Fibroblast of skin of abdomen (primary cell): ENCODE data around the gene ECE2. TPM values are rescaled to one million over a fixed set of nuclear protein-coding genes. Genes with fewer than 3 reads are reported as not detected.

ENCODE experiments used
- DNase-seq: peaks from one replicate; pipeline ENCODE4 v3.0.0-alpha.2; 2013
- polyA plus RNA-seq, 2 experiments: library from polyadenylated mRNA; unstranded; fragments of 120-200 nt; gene quantifications; one replicate each; pipeline ENCODE4 v1.2.1, GENCODE V29; 2013; ENCODE audit not compliant: insufficient read length in 2 of 2

The ECE2 gene
- not detected for polyA plus RNA-seq (2013, experiment 1 of 2; ENCODE audit: insufficient read length)
- polyA plus RNA-seq (2013, experiment 2 of 2; ENCODE audit: insufficient read length), result not detected

GRCh38 chr3:184275961-184276910 lies at the start of gene ECE2:
Gene ECE2 (plus strand): TSS chr3:184276022. CDS start chr3:184276154, 132 bp downstream.
- no peak for DNase-seq

- DNase-seq, result no peak
Observed at GRCh38 chr3:184227481-184227935, 48.3 kb upstream of the ECE2 start.

- DNase-seq, result no peak
Observed at GRCh38 chr3:184228376-184229137, 47.3 kb upstream of the ECE2 start.

- peak; percentile 22 for DNase-seq
Observed at GRCh38 chr3:184229394-184230080, 46.3 kb upstream of the ECE2 start, which contains the start of gene VWA5B2. Gene VWA5B2 (plus strand): TSS chr3:184229585. CDS start chr3:184230529, 944 bp downstream.

GRCh38 chr3:184230081-184230602 lies 45.7 kb upstream of the ECE2 start:
- DNase-seq, result no peak

- DNase-seq, result no peak
Observed at GRCh38 chr3:184230603-184231528, 45.0 kb upstream of the ECE2 start.

GRCh38 chr3:184231671-184232070 lies 44.2 kb upstream of the ECE2 start:
- no peak for DNase-seq

- no peak for DNase-seq
Observed at GRCh38 chr3:184233127-184233843, 42.5 kb upstream of the ECE2 start.

GRCh38 chr3:184234224-184234623 lies 41.6 kb upstream of the ECE2 start:
- peak; percentile 44 for DNase-seq

GRCh38 chr3:184234671-184235380 lies 41.0 kb upstream of the ECE2 start:
- no peak for DNase-seq

- no peak for DNase-seq
Observed at GRCh38 chr3:184235381-184236032, 40.3 kb upstream of the ECE2 start.

GRCh38 chr3:184236033-184236410 lies 39.8 kb upstream of the ECE2 start:
- no peak for DNase-seq

GRCh38 chr3:184236636-184237035 lies 39.2 kb upstream of the ECE2 start:
- DNase-seq, result no peak

GRCh38 chr3:184237211-184237610 lies 38.6 kb upstream of the ECE2 start:
- DNase-seq, result no peak

GRCh38 chr3:184237807-184238206 lies 38.0 kb upstream of the ECE2 start:
- DNase-seq, result no peak

- no peak for DNase-seq
Observed at GRCh38 chr3:184238246-184238818, 37.5 kb upstream of the ECE2 start.

GRCh38 chr3:184239221-184239620 lies 36.6 kb upstream of the ECE2 start:
- DNase-seq, result no peak

GRCh38 chr3:184239708-184240107 lies 36.1 kb upstream of the ECE2 start:
- no peak for DNase-seq
